Upper lobe of left lung (tissue), 4 donors: ENCODE measurements around the gene RUFY1.

ENCODE experiments used
- CTCF ChIP-seq, 6 experiments: fragments of 450-650 bp in 4 of 6; fragments of 200-600 bp in 2 of 6; sonication (generic) in 2 of 6; IDR thresholded peaks; one replicate each; pipeline ENCODE4 v1.5.1; 2016 to 2019; ENCODE audit warnings: antibody characterized with exemption in 6 of 6
- EP300 ChIP-seq, 4 donors: sonication (generic); formaldehyde crosslinking; IDR thresholded peaks; one replicate each; pipeline ENCODE4 v1.5.1; 2017; ENCODE audit warnings: antibody characterized with exemption in 4 of 4, control low read depth in 2 of 4
- POLR2A ChIP-seq, 4 donors: fragments of 450-650 bp; IDR thresholded peaks; one replicate each; pipeline ENCODE4 v1.5.1; 2016 to 2017; ENCODE audit warnings: antibody characterized with exemption in 4 of 4, mild to moderate bottlenecking in 2 of 4
- POLR2AphosphoS5 ChIP-seq, 2 donors: sonication (generic); formaldehyde crosslinking; IDR thresholded peaks; one replicate each; pipeline ENCODE4 v1.5.1; 2017; ENCODE audit warnings: antibody characterized with exemption in 2 of 2

GRCh38 chr5:179564526-179564925, 14.2 kb downstream of the RUFY1 start:
- TF ChIP-seq POLR2AphosphoS5 (IDR thresholded peaks at IDR 0.05), result no peak
- no peak for TF ChIP-seq POLR2A (IDR thresholded peaks at IDR 0.05)
- no peak for TF ChIP-seq CTCF (IDR thresholded peaks at IDR 0.05)
- TF ChIP-seq EP300 (IDR thresholded peaks at IDR 0.05), result no peak
